H1 (cell line): Measurements from ENCODE around the gene IL10. TPM values are rescaled to one million over a fixed set of nuclear protein-coding genes. Genes with fewer than 3 reads are reported as not detected.

Source experiments
- CTCF ChIA-PET: fragments of 300-600 bp; sonication (Branson Sonifier 250); formaldehyde crosslinking; loops from one replicate; lab custom pipeline; 2021; ENCODE audit not compliant: partially characterized antibody; lab: Charles Lee
- POLR2A ChIA-PET: fragments of 300-600 bp; sonication (Branson Sonifier 250); formaldehyde crosslinking; loops from one replicate; lab custom pipeline; 2021; ENCODE audit warnings: inconsistent platforms; ENCODE audit not compliant: partially characterized antibody; lab: Charles Lee
- DNase-seq, 2 experiments: peaks; one replicate each; pipeline versions ENCODE4 v3.0.0 to v3.0.0-alpha.2; 2010 to 2022; ENCODE audit warnings: low spot score in 2 of 2, low read depth in 1 of 2, mixed read lengths in 1 of 2
- FAIRE-seq: peaks from 2 replicates; lab custom pipeline; 2011; peaks lifted over from hg19 to GRCh38; lab: Jason Lieb, UNC
- H2AFZ ChIP-seq: 2 replicates; pipeline ENCODE4 v1.8.1; 2012; ENCODE audit warnings: low read length, inconsistent platforms
- H2AK5ac ChIP-seq: 2 replicates; pipeline ENCODE4 v1.6.1; 2013; ENCODE audit warnings: low read depth, low read length
- H2BK120ac ChIP-seq: replicated peaks from 2 replicates; pipeline ENCODE3; 2013; ENCODE audit warnings: low read depth, low read length, inconsistent platforms
- H2BK12ac ChIP-seq: 2 replicates; pipeline ENCODE4 v1.6.1; 2013; ENCODE audit warnings: low read depth, low read length
- H2BK15ac ChIP-seq: 2 replicates; pipeline ENCODE4 v1.6.1; 2013; ENCODE audit warnings: low read length
- H2BK20ac ChIP-seq: 2 replicates; pipeline ENCODE4 v1.6.1; 2013; ENCODE audit warnings: low read length
- H2BK5ac ChIP-seq: 2 replicates; pipeline ENCODE4 v1.6.1; 2013; ENCODE audit warnings: low read depth, low read length
- H3K14ac ChIP-seq: 2 replicates; pipeline ENCODE4 v1.6.1; 2013; ENCODE audit warnings: inconsistent platforms; ENCODE audit not compliant: insufficient read length
- H3K18ac ChIP-seq: 2 replicates; pipeline ENCODE4 v1.6.1; 2013; ENCODE audit warnings: low read length; ENCODE audit errors: extremely low read depth
- H3K23ac ChIP-seq: 2 replicates; pipeline ENCODE4 v1.6.1; 2013; ENCODE audit warnings: inconsistent platforms; ENCODE audit not compliant: insufficient read length
- H3K23me2 ChIP-seq: 2 replicates; pipeline ENCODE4 v1.6.1; 2013; ENCODE audit warnings: low read depth, low read length
- H3K27ac ChIP-seq: 2 replicates; pipeline ENCODE4 v1.6.1; 2011; ENCODE audit warnings: low read depth, low read length, inconsistent platforms
- H3K27me3 ChIP-seq, 4 experiments: replicated peaks in 1 of 4; 1 replicate in 1 of 4; 2 replicates in 3 of 4; pipeline versions ENCODE4 v1.6.1 to v1.8.1; 2011 to 2013; ENCODE audit warnings: low read length in 3 of 4, mild to moderate bottlenecking in 3 of 4, inconsistent platforms in 2 of 4, mixed read lengths in 2 of 4, moderate library complexity in 1 of 4; ENCODE audit not compliant: control insufficient read depth in 3 of 4, insufficient read depth in 3 of 4; ENCODE audit errors: extremely low read depth in 1 of 4
- H3K36me3 ChIP-seq, 4 experiments: 2 replicates each; pipeline versions ENCODE4 v1.6.1 to v1.8.1; 2011 to 2013; ENCODE audit warnings: mild to moderate bottlenecking in 4 of 4, low read length in 3 of 4, moderate library complexity in 2 of 4, control low read depth in 1 of 4, inconsistent platforms in 1 of 4; ENCODE audit not compliant: insufficient read depth in 4 of 4, control insufficient read depth in 2 of 4
- H3K4ac ChIP-seq: replicated peaks from 2 replicates; pipeline ENCODE3; 2013; ENCODE audit warnings: low read length, low read depth, mixed read lengths, inconsistent platforms; ENCODE audit not compliant: insufficient read length
- H3K4me1 ChIP-seq, 4 experiments: replicated peaks in 1 of 4; 1 replicate in 1 of 4; 2 replicates in 3 of 4; pipeline versions ENCODE4 v1.6.1 to v1.8.1; 2011 to 2013; ENCODE audit warnings: low read length in 3 of 4, inconsistent platforms in 2 of 4, mixed read lengths in 1 of 4; ENCODE audit not compliant: insufficient read depth in 4 of 4, control insufficient read depth in 3 of 4
- H3K4me2 ChIP-seq, 2 experiments: 2 replicates each; pipeline versions ENCODE4 v1.6.1 to v1.8.1; 2011 to 2013; ENCODE audit warnings: low read depth in 2 of 2, low read length in 2 of 2, control low read depth in 1 of 2, inconsistent platforms in 1 of 2, mild to moderate bottlenecking in 1 of 2; ENCODE audit not compliant: insufficient read depth in 1 of 2
- H3K4me3 ChIP-seq, 4 experiments: fragments of 200-600, 300-600 bp in 1 of 4; sonication (generic), shearing (Covaris generic), sonication (Bioruptor Twin) in 1 of 4; 2 replicates each; pipeline versions ENCODE4 v1.5.1 to v1.8.1; 2011 to 2016; ENCODE audit warnings: low read length in 4 of 4, low read depth in 3 of 4, control low read depth in 2 of 4, inconsistent platforms in 2 of 4, mild to moderate bottlenecking in 2 of 4, mixed read lengths in 1 of 4, moderate library complexity in 1 of 4; ENCODE audit not compliant: insufficient read depth in 2 of 4; ENCODE audit errors: extremely low read depth in 1 of 4
- H3K56ac ChIP-seq: replicated peaks from 2 replicates; pipeline ENCODE3; 2013; ENCODE audit warnings: low read depth, mild to moderate bottlenecking, mixed read lengths, low read length, inconsistent platforms; ENCODE audit not compliant: insufficient read length
- H3K79me1 ChIP-seq: 2 replicates; pipeline ENCODE4 v1.6.1; 2013; ENCODE audit warnings: low read depth, low read length, control low read depth
- H3K79me2 ChIP-seq, 2 experiments: 2 replicates each; pipeline versions ENCODE4 v1.6.1 to v1.8.1; 2012 to 2013; ENCODE audit warnings: low read length in 2 of 2, mild to moderate bottlenecking in 2 of 2, inconsistent platforms in 1 of 2; ENCODE audit not compliant: insufficient read depth in 2 of 2, control insufficient read depth in 1 of 2
- H3K9ac ChIP-seq, 4 experiments: replicated peaks in 1 of 4; 1 replicate in 1 of 4; 2 replicates in 3 of 4; pipeline versions ENCODE4 v1.6.1 to v1.8.1; 2011 to 2013; ENCODE audit warnings: low read depth in 3 of 4, low read length in 3 of 4, control low read depth in 2 of 4, mild to moderate bottlenecking in 2 of 4, moderate library complexity in 2 of 4, inconsistent platforms in 1 of 4; ENCODE audit errors: extremely low read depth in 1 of 4
- H3K9me3 ChIP-seq, 2 experiments: 2 replicates each; pipeline versions ENCODE4 v1.6.1 to v1.8.1; 2012 to 2013; ENCODE audit warnings: mild to moderate bottlenecking in 2 of 2, moderate library complexity in 2 of 2, control low read depth in 1 of 2, inconsistent platforms in 1 of 2, low read depth in 1 of 2, low read length in 1 of 2, mixed read lengths in 1 of 2; ENCODE audit not compliant: insufficient read depth in 2 of 2
- H4K20me1 ChIP-seq, 2 experiments: replicated peaks in 1 of 2; 2 replicates each; pipeline versions ENCODE3 to v1.8.1; 2011 to 2013; ENCODE audit warnings: inconsistent platforms in 2 of 2, low read length in 2 of 2, mild to moderate bottlenecking in 1 of 2; ENCODE audit not compliant: insufficient read depth in 2 of 2, control insufficient read depth in 1 of 2
- H4K5ac ChIP-seq: 2 replicates; pipeline ENCODE4 v1.6.1; 2013; ENCODE audit warnings: low read length, low read depth, mixed read lengths, inconsistent platforms; ENCODE audit not compliant: insufficient read length
- H4K8ac ChIP-seq: 2 replicates; pipeline ENCODE4 v1.8.0; 2013; ENCODE audit warnings: mild to moderate bottlenecking, moderate library complexity, low read length, inconsistent platforms; ENCODE audit not compliant: insufficient read depth; ENCODE audit errors: extremely low read depth
- H4K91ac ChIP-seq: replicated peaks from 2 replicates; pipeline ENCODE3; 2013; ENCODE audit warnings: low read length, mixed read lengths, inconsistent platforms; ENCODE audit not compliant: insufficient read length
- ASH2L ChIP-seq: fragments of 200-600, 300-600 bp; sonication (generic); IDR thresholded peaks from one replicate; pipeline ENCODE4 v1.7.1; 2017; ENCODE audit warnings: low read length
- SIRT6 ChIP-seq: IDR thresholded peaks from one replicate; pipeline ENCODE4 v1.7.1; 2012; ENCODE audit warnings: low read length, inconsistent platforms
- SP1 ChIP-seq: IDR thresholded peaks from 2 replicates; pipeline ENCODE4 v1.6.1; 2011; ENCODE audit warnings: low read depth, low read length
- ZNF274 ChIP-seq: IDR thresholded peaks from 2 replicates; pipeline ENCODE4 v1.7.0; 2012; ENCODE audit warnings: low read length, borderline replicate concordance; ENCODE audit errors: extremely low read depth
- WGBS, 2 experiments: shearing (Covaris generic) in 1 of 2; methylation state at CpG; one replicate each; pipeline versions ENCODE4 v1.1.6 to v1.1.7; 2013 to 2015; ENCODE audit warnings: low lambda C conversion rate in 2 of 2, mixed read lengths in 2 of 2, inconsistent platforms in 1 of 2, low coverage in 1 of 2, missing lambda C conversion rate in 1 of 2; ENCODE audit not compliant: insufficient replicate concordance in 2 of 2, insufficient coverage in 1 of 2, insufficient read length in 1 of 2; ENCODE audit errors: extremely low coverage in 1 of 2, missing lambda C conversion rate in 1 of 2; 5-methylcytosine and 5-hydroxymethylcytosine counted together
- polyA plus RNA-seq, 7 experiments: library from polyadenylated mRNA; depleted of rRNA in 3 of 7; stranded (reverse) in 5 of 7; unstranded in 2 of 7; fragments of >200 nt in 5 of 7; fragments of 200-250 nt in 2 of 7; gene quantifications; 1 replicate in 5 of 7; 2 replicates in 1 of 7; 4 replicates in 1 of 7; pipeline versions ENCODE4 v1.2.1 to v1.2.3, GENCODE V29; 2011 to 2013; ENCODE audit warnings: missing spikeins in 2 of 7, mixed read lengths in 2 of 7
- total RNA-seq: library from RNA; stranded (reverse); fragmentation: NEBNext Ultra II Directional; extraction: Animal tissue kit (Norgen Biotek cat#: 25700); gene quantifications from 2 replicates; pipeline ENCODE4 v1.2.1, GENCODE V29; 2021
- TF ChIP-seq, protein P1 (sequence below): IDR thresholded peaks from 2 replicates; pipeline ENCODE4 v1.6.1; 2012; ENCODE audit warnings: low read length, inconsistent platforms

Gene IL10
- total and polyA plus RNA-seq, 2 of the 8 experiments (the other 6 are each of a cell fraction or from before 2014, with no cell fraction given) = not detected

GRCh38 chr1:206771338-206771692 lies 979 bp downstream of the IL10 start:
- H2AFZ ChIP-seq = no peak overlapping the region
- no peak overlapping the region for H2BK120ac ChIP-seq
- no peak overlapping the region for H3K18ac ChIP-seq
- no peak overlapping the region for H4K8ac ChIP-seq
- H2BK15ac ChIP-seq = no peak overlapping the region
- no peak overlapping the region for H2BK20ac ChIP-seq
- H3K23ac ChIP-seq = no peak overlapping the region
- H3K27me3 ChIP-seq = peaks cover 0 to 2% (median 0%) of the 10 kb centered on the region in 4 experiments; a peak in 1 of 7 replicates
- H3K4me1 ChIP-seq = no peaks in the 10 kb centered on the region; a peak in 1 of 7 replicates
- H3K79me1 ChIP-seq = no peaks in the 10 kb centered on the region
- no peak overlapping the region for H3K4ac ChIP-seq
- no peak overlapping the region for H3K56ac ChIP-seq
- ChIA-PET POLR2A (no interaction called here), CTCF (interaction anchor here (0.7 to 4.6 kb wide), 11 partner anchors 10 to 162 kb away, joined by 3 to 30 read pairs (median 5); no protein-coding TSS in a partner anchor)
- DNase-seq = no peak
- H4K91ac ChIP-seq = no peak overlapping the region
- no peaks in the 10 kb centered on the region for H3K9me3 ChIP-seq
- TF ChIP-seq, protein P1, sequence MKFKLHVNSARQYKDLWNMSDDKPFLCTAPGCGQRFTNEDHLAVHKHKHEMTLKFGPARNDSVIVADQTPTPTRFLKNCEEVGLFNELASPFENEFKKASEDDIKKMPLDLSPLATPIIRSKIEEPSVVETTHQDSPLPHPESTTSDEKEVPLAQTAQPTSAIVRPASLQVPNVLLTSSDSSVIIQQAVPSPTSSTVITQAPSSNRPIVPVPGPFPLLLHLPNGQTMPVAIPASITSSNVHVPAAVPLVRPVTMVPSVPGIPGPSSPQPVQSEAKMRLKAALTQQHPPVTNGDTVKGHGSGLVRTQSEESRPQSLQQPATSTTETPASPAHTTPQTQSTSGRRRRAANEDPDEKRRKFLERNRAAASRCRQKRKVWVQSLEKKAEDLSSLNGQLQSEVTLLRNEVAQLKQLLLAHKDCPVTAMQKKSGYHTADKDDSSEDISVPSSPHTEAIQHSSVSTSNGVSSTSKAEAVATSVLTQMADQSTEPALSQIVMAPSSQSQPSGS = no peak
- no peak for TF ChIP-seq ZNF274
- TF ChIP-seq SIRT6 = no peak
- no peak for TF ChIP-seq SP1
- no peak for TF ChIP-seq ASH2L
- no peak overlapping the region for H2AK5ac ChIP-seq
- H3K14ac ChIP-seq = no peak overlapping the region
- no peak overlapping the region for H3K9ac ChIP-seq
- WGBS, 2 experiments = 94% methylated on average over 4 of the region's 4 CpGs; no CpG with 5 or more reads in 1 of the 2 experiments
- no peak overlapping the region for H4K5ac ChIP-seq
- no peak for FAIRE-seq
- no peaks in the 10 kb centered on the region for H3K79me2 ChIP-seq
- H3K4me2 ChIP-seq = no peak overlapping the region
- no peaks in the 10 kb centered on the region; the same call in 1 of the 2 replicates for H3K23me2 ChIP-seq
- H2BK5ac ChIP-seq = no peak overlapping the region
- H3K36me3 ChIP-seq = no peaks in the 10 kb centered on the region
- H4K20me1 ChIP-seq = no peaks in the 10 kb centered on the region
- no peak overlapping the region for H3K4me3 ChIP-seq
- no peak overlapping the region for H3K27ac ChIP-seq
- no peak overlapping the region for H2BK12ac ChIP-seq
